ENCODE data around the gene VASH1.

GRCh38 chr14:76773188-76773885, 12.1 kb downstream of the VASH1 start:
- TF ChIP-seq CTCF (IDR thresholded peaks at IDR 0.05): peak in 1 of 4 experiments; percentile 15
- no peak for TF ChIP-seq POLR2A (IDR thresholded peaks at IDR 0.05)
